Stimulated activated CD4-positive, alpha-beta T cell treated with anti-CD3 and anti-CD28 coated beads, TNF-alpha, amount 100 ng/mL, for 24 hours (primary cell): ENCODE results near the gene PTPN3.

Experiments used
- DNase-seq, 3 experiments: peaks; one replicate each; pipeline ENCODE4 v3.0.0-alpha.2; 2020; ENCODE audit warnings: low read depth in 3 of 3

The PTPN3 gene

GRCh38 chr9:109421026-109421970, 76.8 kb downstream of the PTPN3 start:
- DNase-seq, result no peak

DNA sequence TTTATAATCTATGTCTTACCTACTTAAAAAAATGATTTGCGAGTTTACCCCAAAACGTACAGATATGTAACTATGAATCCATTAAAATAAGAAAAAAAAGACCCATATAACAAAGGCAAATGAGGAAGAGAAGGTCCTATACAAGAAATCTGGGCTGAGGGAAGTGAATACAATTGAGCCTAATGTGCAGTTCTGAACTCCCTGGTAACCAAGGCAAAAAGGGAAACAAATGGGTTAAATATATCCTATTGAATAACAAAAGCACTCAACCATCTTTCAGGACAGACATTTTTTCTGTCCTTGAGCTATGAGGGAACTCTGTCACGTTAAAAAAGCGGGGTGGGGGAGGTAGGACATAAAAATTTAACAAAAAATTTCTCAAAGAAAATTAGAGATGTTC, 78.6 kb downstream of the PTPN3 start:
- DNase-seq, result no peak

DNA sequence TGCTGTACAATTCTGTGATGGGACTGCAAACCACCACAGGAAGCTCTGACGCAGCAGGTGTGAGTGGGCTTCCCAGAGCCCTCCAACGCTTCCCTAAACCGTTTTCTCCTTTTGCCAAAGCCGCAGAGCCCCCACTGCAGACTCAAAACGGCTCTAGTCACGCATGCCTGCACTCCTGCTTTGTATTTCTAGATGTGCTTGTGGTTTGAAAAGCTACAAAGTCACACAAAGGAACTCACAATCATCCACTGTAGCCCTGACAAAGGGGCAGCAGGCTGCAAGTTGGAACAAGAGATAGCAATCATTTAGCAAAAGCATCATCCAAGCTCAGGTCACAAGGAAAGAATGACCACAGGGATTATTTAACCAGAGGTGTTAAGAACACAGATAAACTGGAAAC, 79.3 kb downstream of the PTPN3 start:
- no peak for DNase-seq

GRCh38 chr9:109417585-109418544, 80.2 kb downstream of the PTPN3 start:
- DNase-seq, result no peak

DNA sequence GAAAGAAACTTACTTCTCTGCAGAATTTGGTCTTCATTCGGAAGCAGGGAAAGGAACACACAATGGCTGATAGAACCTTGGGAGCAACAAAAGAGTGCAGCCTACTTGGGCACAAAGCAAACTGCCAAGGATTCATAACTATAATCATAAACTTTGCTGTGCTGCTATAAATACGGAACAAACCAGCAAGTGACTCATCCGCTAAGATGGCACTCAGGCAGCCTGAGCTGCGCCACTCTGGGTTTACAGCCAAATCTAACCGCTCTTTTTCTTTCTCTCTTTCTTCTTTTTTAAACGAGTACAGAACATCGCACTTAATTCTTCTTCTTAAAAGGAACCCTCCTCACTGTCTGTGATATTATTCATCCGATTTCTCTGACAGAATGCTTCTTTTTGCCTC, 81.1 kb downstream of the PTPN3 start:
- DNase-seq, result no peak

DNA sequence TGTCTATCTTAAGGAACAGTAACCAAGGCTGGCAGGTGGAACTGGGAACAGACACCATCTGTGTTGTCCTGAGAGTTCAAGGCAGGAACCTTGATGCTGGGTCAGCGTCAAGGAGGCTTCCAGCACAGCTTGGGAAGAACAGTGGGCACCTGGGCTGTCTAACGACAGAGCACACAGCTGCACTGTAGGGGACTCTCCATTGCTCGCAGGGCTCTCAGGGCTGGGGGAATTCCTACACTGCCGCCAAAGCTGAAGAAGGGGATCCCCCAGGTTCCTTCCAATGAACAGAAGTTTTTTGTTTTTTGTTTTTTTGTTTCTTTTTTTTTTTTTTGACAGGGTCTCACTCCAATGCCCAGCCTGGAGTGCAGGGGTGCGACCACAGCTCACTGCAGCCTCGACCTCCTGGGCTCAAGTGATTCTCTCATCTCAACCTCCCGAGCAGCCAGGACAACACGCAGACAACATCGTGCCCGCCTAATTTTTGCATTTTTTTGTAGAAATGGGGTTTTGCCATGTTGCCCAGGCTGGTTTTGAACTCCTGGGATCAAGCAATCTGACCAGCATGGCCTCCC, 81.9 kb downstream of the PTPN3 start:
- DNase-seq, result no peak

- no peak for DNase-seq
These were observed 83.9 kb downstream of the PTPN3 start for GRCh38 chr9:109414125-109414785.

DNA sequence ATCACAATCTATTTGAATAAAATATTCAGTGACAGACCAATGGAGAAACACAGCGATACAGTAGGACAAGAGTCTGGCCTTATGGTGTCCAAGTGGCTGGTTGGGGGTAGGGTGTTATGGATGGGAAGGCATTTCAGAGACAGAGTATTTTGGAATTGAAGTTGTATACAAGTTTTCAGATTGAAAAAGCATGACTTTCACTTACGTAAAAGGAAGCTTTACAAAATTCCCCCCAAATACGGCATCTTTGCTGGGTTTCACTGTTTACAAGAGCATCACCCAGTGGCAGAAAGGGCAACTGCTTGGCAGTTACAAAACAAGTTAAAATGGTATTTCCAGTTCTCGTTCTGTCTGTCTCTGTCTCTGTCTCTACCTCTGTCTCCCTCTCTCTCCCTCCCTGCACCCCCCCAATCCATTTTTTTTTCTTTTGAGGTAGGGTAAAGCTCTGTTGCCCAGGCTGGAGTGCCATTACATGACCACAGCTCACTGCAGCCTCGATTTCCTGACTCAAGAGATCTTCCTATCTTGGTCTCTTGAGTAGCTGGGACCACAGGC, 86.2 kb downstream of the PTPN3 start:
- DNase-seq, result peak in 1 of 3 experiments; percentile 16

- DNase-seq, result no peak
These were observed 86.9 kb downstream of the PTPN3 start for GRCh38 chr9:109411069-109411761.

DNA sequence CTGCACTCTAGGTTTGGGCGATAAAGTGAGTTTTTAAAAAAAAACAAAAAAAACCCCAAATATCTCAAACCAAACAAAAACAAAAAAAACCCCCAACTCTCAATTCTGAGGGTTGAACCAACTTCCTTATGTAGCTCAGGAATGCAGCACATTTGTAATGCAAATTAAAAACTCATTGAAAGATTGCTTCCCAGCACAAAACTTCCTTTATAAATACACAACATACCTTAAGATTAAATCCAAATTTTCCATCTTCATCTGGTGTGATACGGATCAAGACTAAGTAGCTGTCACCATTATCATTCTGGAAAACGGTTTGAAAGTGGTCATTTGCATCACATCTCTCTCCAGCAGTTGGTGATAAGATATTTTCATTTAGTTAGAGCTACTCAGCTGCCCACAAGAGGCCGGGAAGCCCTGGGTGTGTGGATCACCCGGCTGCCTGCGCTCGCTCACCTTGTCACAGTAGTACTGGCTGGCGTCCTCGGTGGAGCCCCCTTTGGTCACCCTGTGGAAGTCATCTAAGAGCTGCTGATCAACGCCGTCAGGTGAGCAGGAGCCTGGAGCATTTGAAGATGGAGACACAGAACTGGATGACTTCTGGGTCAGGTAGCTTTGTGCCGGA, 88.2 kb downstream of the PTPN3 start:
- no peak for DNase-seq

DNA sequence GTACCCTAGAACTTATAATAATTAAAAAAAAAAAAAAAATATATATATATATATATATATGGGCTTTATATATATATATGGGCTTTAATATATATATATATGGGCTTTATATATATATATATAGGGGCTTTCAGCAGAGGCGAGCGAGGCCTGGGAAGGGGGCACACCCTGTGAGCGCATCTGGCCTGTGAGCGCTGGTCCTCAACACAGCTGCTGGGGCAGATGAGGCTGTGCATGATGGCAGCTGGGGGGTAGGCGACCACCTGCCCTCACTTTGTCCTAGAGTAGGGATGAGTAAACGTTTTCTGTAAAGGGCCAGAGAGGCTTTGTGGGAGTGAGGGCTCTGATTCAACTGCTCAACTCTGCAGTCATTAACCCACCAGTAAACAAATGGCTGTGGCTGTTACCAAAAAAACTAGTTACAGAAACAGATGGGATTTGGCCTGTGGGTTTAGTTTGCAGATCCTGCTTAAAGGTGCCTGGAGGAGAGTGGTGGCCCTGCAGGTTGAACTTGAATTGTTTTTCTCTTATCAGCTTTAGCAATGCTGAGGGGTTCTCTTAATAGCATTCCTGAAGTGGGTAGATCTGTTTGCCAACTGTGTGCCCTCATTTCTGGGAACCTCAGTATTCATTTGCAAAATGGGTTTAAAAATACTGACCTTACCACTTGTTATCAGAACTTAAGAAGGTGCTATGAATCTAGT, 89.2 kb downstream of the PTPN3 start:
- no peak for DNase-seq

DNA sequence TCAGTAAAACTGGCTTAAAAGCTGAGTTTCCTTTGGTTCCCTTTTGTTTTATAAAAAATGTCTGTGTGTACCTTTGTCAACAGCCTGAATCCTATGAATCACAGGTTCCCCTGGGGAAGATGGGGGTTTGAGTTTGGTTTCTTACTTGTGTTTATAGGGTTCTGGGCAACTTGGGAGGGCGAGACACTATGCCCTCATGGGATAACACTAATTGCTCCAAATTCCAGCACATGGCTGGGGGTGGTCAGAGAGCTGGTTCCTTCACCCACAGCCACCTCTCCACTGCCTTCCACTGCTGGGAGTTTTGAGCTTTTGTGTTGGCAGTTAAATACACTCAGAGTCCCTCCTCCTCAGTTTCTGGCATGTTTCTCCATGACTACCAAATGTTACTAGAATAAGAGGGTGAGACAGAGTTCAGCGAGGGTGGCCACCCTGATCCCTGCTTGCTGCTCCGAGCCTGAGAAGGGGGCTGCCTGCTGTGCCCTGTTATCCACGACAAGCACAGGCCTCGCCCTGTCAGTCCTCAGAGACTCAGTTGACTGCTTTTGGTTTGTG, 94.3 kb downstream of the PTPN3 start:
- no peak for DNase-seq

- no peak for DNase-seq
These were observed 95.0 kb downstream of the PTPN3 start for GRCh38 chr9:109403116-109403515.

DNA sequence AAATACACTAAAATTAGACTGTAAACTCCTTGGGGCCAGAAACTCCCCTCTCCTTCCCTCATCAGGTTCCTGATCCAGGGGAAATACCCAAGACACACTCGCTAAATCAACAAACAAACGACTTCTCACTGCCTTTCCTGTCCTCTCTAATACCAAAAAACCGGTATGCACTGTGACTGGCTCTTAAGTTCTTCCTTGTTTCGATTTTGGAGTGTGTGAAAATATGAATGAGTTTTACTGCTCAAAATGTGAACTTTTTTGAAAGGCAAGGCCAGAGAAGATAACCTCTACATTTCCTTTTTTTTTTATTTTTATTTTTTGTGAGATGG, 96.2 kb downstream of the PTPN3 start:
- no peak for DNase-seq

- DNase-seq, result peak in 1 of 3 experiments; percentile 18
These were observed 96.7 kb downstream of the PTPN3 start for GRCh38 chr9:109401169-109401989.

DNA sequence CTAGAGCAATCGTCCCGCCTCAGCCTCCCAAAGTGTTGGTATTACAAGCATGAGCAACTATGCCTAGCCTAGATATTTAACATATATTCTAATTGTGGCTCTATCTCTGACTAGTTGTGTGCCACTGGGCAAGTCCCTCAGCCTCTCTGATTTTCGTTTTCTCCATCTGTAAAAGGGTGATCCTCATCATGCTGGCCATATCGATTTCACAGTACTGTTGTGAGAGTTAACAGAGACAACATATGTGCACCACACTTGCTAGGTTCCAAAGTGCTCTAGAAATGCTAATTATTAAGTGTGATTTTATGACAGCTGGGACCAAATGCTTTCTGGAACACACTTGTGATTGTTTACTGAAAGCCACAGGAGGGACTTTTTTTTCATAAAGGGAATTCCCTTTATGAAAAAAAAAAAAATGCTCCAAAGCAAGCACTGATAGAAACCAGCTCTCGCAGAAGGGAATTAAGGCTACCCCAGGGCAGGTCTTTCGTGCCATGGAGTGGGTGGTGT, 98.8 kb downstream of the PTPN3 start:
- no peak for DNase-seq

GRCh38 chr9:109391176-109391575, 106.9 kb downstream of the PTPN3 start:
- no peak for DNase-seq

DNA sequence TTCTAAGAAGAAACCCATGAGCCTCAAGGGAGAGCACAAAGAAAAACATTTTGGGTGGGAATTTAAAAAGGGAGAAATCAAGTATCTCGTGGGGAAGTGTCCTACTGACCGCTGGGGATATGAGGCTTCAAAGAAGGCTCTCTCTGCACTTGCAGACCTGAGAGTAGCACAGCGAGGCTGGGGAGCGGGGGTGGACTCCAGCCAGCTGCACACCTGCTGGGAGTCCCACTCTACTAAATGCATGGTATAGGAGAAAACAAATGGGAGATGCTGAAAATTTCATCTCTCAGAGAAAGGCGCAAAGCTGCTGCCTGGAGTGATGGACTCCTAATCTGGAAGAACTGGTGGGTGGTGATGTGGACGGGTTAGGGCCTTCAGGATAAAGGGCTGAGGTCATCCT, 110.3 kb downstream of the PTPN3 start:
- DNase-seq, result no peak
